T-helper 1 cell treated with Interleukin-12 subunit alpha and Interleukin-12 subunit beta and Interleukin-4 antibody, amounts not matched to agents 30 ng/mL and 1 ng/mL, for 36 hours (primary cell): ENCODE results near the gene OTULINL. TPM values are rescaled to one million over a fixed set of nuclear protein-coding genes. Genes with fewer than 3 reads are reported as not detected.

Experiments
- total RNA-seq: library from RNA; stranded (reverse); gene quantifications from 2 replicates; pipeline ENCODE4 v1.2.3, GENCODE V29; 2022

The OTULINL gene
- total RNA-seq, 1 donor from 2014 or later, result 23.9 TPM

Other genes with a start within 250 kb of the OTULINL start
- 67.0 and 75.6 TPM in 2 replicates for gene OTULIN, start 82.9 kb downstream of the OTULINL start, total RNA-seq